ENCODE results near the gene PIAS1. TPM values are rescaled to one million over a fixed set of nuclear protein-coding genes. Genes with fewer than 3 reads are reported as not detected.

PIAS1 gene
- total RNA-seq, 1 donor from 2014 or later, result 17.1 TPM

- H3K27ac ChIP-seq, result no peak overlapping the region
- H3K36me3 ChIP-seq, result no peaks in the 10 kb centered on the region
- H3K27me3 ChIP-seq, result no peaks in the 10 kb centered on the region
- H3K4me1 ChIP-seq, result peaks cover 6 to 17% of the 10 kb centered on the region in 2 donors
- TF ChIP-seq CTCF (IDR thresholded peaks at IDR 0.05), result no peak
- no peaks in the 10 kb centered on the region for H3K9me3 ChIP-seq
- no peak overlapping the region for H3K4me3 ChIP-seq
- intact Hi-C loops (cut with DNase I), result no loop called here
- DNase-seq (ENCODE audit: low spot score in 2 of 2), result peak in 1 of 2 donors; percentile 40
Observed at GRCh38 chr15:68204361-68204760, 150.2 kb downstream of the PIAS1 start.

- no peaks in the 10 kb centered on the region for H3K36me3 ChIP-seq
- no peaks in the 10 kb centered on the region for H3K27me3 ChIP-seq
- TF ChIP-seq CTCF (IDR thresholded peaks at IDR 0.05), result no peak
- H3K27ac ChIP-seq, result no peak within 1 kb of the TSS
- intact Hi-C loops (cut with DNase I), result loop anchor here (5.0 kb wide), 1 partner anchor 153 kb away; the partner anchor contains the start of gene PIAS1
- H3K4me1 ChIP-seq, result peaks cover 6 to 14% of the 10 kb centered on the region in 2 donors
- no peaks in the 10 kb centered on the region for H3K9me3 ChIP-seq
- peak in 1 of 2 donors; percentile 75 for DNase-seq (ENCODE audit: low spot score in 2 of 2)
- H3K4me3 ChIP-seq, result peak within 1 kb of the TSS; percentile 31 to 37
Observed at GRCh38 chr15:68204776-68205557, 150.9 kb downstream of the PIAS1 start, which contains the start of gene CALML4. Gene CALML4 (minus strand): TSS chr15:68205332. CDS start chr15:68205247, 85 bp downstream.

- intact Hi-C loops (cut with DNase I), result loop anchor here (5.0 kb wide), 1 partner anchor 153 kb away; the partner anchor contains the start of gene PIAS1
- TF ChIP-seq CTCF (IDR thresholded peaks at IDR 0.05), result no peak
- no peaks in the 10 kb centered on the region for H3K27me3 ChIP-seq
- H3K36me3 ChIP-seq, result no peaks in the 10 kb centered on the region
- peaks cover 7 to 13% of the 10 kb centered on the region in 2 donors for H3K4me1 ChIP-seq
- H3K27ac ChIP-seq, result no peak overlapping the region
- H3K4me3 ChIP-seq, result peak overlapping the region in 1 of 2 donors; percentile 37
- H3K9me3 ChIP-seq, result no peaks in the 10 kb centered on the region
- no peak for DNase-seq (ENCODE audit: low spot score in 2 of 2)
Observed at GRCh38 chr15:68205558-68205944, 151.4 kb downstream of the PIAS1 start.

DNA sequence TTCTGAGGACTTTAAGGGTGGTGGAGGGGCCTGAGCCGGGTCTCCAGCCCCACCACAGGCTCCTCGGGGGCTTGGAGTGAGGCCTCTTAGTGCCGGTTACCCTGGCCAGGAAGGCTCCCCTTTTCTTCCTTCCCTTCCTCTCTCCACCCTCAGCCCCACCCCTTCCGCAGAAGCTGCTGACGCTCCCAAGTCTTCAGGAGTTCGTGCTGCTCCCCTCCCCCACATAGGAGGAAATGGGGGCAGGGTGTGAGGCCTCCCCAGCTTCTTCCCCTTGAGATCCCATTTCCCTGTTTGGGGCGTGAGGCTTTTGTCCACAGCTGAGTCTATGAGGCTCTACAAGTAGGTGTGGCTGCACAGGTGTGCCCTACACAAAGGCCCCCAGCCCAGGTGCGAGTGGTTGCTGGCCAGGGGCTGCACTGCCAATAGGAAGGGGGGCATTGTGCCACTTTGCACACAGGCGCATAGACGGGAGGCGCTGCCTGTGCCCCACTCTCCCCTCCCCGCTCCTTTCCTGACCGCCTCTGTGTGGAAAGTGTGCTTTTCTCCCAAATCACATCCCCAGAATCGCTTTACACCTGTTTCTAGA is 151.9 kb downstream of the PIAS1 start:
- H3K36me3 ChIP-seq, result no peaks in the 10 kb centered on the region
- no peak for TF ChIP-seq CTCF (IDR thresholded peaks at IDR 0.05)
- H3K27me3 ChIP-seq, result no peaks in the 10 kb centered on the region
- no peaks in the 10 kb centered on the region for H3K9me3 ChIP-seq
- H3K4me1 ChIP-seq, result peaks cover 10 to 18% of the 10 kb centered on the region in 2 donors
- peak overlapping the region in 1 of 2 donors; percentile 37 for H3K4me3 ChIP-seq
- intact Hi-C loops (cut with DNase I), result loop anchor here (5.0 kb wide), 1 partner anchor 154 kb away; the partner anchor contains the start of gene PIAS1
- H3K27ac ChIP-seq, result no peak overlapping the region
- DNase-seq (ENCODE audit: low spot score in 2 of 2), result peak in 1 of 2 donors; percentile 77

DNA sequence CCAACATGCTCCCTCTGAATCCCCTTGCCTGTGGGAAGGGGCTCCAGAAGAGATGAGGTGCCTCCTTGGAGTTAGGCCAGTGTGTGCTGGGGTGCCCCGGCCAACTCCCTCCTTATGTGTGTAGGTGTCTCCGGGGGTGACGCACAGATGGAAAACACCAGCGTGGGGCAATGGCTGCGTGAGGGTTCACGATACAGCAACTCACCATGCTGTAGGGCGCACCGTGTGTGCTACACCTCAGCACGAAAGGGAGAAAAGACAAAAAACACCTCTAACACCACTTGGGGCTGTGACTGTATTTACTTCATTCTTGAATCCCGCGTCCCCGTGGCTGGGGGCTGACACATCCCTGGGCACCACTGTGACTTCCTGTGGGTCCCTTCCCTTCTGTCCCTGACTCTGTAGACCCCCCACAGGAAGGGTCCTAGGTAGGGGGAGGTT is 152.6 kb downstream of the PIAS1 start:
- TF ChIP-seq CTCF (IDR thresholded peaks at IDR 0.05), result no peak
- intact Hi-C loops (cut with DNase I), result loop anchor here (5.0 kb wide), 1 partner anchor 154 kb away; the partner anchor contains the start of gene PIAS1
- H3K4me1 ChIP-seq, result peaks cover 10 to 20% of the 10 kb centered on the region in 2 donors

More for the DNA sequence above, 152.6 kb downstream of the PIAS1 start:
- Histone ChIP-seq H3K9me3 (no peaks in the 10 kb centered on the region), H3K4me3 (no peak overlapping the region), H3K36me3 (no peaks in the 10 kb centered on the region), H3K27me3 (no peaks in the 10 kb centered on the region), H3K27ac (no peak overlapping the region)
- DNase-seq (ENCODE audit: low spot score in 2 of 2), result peak in 1 of 2 donors; percentile 57
